GM18505 (cell line): ENCODE measurements around the gene TBXAS1.
A peak's percentile ranks its signal among the peaks of the same experiment; 100 is the strongest.

Experiments used
- ATAC-seq: cut with Tn5 transposase; IDR thresholded peaks from one replicate; pipeline ENCODE4 v1.9.1; 2021; ENCODE audit not compliant: unreplicated experiment
- POLR2A ChIP-seq: IDR thresholded peaks from 4 replicates; pipeline ENCODE4 v1.6.1; 2011; ENCODE audit warnings: borderline replicate concordance; ENCODE audit not compliant: insufficient read depth, insufficient read length; ENCODE audit errors: extremely low read depth

TBXAS1 gene

GRCh38 chr7:139854803-139855497, 25.9 kb downstream of the TBXAS1 start:
- TF ChIP-seq POLR2A, result no peak
- ATAC-seq, result peak; percentile 4

GRCh38 chr7:139855498-139856270, 26.6 kb downstream of the TBXAS1 start:
- ATAC-seq, result peak; percentile 79
- TF ChIP-seq POLR2A, result peak; percentile 49

- TF ChIP-seq POLR2A, result no peak
- no peak for ATAC-seq
These were observed 28.7 kb downstream of the TBXAS1 start for GRCh38 chr7:139857791-139858190.

- TF ChIP-seq POLR2A, result no peak
- ATAC-seq, result no peak
These were observed 31.2 kb downstream of the TBXAS1 start for GRCh38 chr7:139860090-139860775.

DNA sequence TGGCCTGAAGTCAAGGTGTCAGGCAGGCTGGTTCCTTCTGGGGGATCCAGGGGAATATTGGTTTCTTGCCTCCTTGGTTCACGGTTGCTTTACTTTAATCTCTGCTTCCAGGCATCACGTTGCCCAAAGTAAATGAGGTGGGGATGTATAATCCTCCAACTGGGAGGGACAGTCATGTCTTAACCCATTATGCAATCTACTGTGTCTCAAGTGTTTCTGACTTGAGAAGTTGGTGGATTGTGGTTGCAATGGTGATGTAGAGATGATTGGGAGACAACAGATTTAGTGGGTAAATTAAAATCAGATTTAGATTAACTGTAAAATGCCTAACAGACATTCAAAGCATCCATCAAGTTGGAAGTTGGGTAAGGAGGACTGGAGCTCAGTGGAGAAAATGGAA, 32.7 kb downstream of the TBXAS1 start:
- no peak for TF ChIP-seq POLR2A
- ATAC-seq, result no peak

GRCh38 chr7:139866047-139866837, 37.2 kb downstream of the TBXAS1 start:
- TF ChIP-seq POLR2A, result no peak
- no peak for ATAC-seq

GRCh38 chr7:139867847-139868246, 38.8 kb downstream of the TBXAS1 start:
- ATAC-seq, result no peak

DNA sequence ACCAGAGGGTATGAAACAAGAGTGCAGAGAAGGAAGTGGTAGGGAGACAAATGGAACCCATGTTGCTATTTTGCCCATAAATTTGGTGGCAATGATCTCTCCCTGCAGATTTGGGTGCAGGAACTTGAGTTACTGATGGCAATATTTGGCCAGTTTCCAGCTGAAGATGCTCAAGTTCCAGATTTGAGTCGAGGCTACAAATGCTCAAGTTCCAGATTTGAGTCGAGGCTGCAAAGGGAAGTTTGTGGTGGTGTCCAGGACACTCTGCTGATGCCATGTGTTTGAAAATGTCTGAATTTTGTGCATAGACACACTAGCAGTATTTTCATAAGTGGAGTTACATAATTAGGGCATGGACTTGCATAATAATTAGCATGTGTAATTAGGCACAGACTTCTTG, 40.8 kb downstream of the TBXAS1 start:
- TF ChIP-seq POLR2A, result no peak
- ATAC-seq, result no peak

More at GRCh38 chr7:139867847-139868246, 38.8 kb downstream of the TBXAS1 start:
- no peak for TF ChIP-seq POLR2A

DNA sequence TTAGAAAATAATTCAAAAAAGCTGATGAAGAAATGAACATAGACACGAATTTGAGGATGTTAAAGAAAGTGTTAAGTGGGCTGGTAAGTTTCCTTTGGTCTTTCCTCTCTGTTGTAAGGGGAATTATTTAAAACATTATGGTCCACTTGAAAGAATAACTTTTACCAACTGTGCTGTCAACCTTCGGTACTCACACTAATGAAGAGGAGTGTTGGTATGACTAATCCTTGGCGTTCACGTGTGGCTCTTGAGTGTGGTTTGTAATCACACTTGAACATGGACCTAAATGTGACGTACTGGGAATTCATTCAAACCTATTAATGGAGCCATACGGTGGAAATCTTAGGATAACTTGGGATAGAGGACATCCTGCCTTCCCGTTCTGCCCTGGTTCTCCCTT, 41.3 kb downstream of the TBXAS1 start:
- TF ChIP-seq POLR2A, result no peak
- no peak for ATAC-seq

DNA sequence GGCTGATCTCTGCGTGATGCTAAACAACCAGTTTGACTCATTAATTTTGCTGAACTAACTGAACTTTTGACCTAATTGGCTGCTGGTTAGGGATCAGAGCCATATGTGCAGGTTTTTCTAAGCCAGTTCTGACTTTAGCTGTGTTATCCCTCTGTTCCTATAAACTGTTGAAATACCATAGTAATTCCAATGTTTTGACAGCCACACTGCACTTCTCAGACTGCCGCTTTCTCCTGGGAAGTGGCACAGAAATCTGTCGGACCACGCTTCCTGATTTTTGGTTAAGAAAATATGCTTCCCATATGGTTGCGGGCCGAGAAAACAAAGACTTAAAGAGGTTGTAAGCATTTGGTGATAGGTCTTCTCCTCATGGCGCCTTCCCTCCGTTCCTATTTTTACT, 42.3 kb downstream of the TBXAS1 start:
- ATAC-seq, result no peak
- TF ChIP-seq POLR2A, result no peak

GRCh38 chr7:139871820-139872219, 42.8 kb downstream of the TBXAS1 start:
- ATAC-seq, result no peak
- TF ChIP-seq POLR2A, result no peak

- no peak for ATAC-seq
- no peak for TF ChIP-seq POLR2A
These were observed 44.7 kb downstream of the TBXAS1 start for GRCh38 chr7:139873593-139874301.

DNA sequence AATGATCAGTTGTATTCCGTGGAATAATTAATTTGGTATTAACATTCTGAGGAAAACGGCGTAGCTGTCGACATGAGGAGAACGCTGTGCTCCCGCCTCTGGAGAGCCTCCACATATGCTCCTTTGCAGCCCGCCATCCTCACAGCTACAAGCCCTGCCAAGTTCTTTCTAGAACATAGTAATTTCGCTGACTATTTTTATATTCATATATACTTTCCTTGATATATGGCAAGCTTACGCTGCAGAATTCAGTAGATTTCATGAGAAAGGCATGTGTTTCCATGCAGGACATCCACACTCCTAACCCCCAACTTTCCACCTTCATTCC, 45.2 kb downstream of the TBXAS1 start:
- no peak for TF ChIP-seq POLR2A
- ATAC-seq, result no peak

DNA sequence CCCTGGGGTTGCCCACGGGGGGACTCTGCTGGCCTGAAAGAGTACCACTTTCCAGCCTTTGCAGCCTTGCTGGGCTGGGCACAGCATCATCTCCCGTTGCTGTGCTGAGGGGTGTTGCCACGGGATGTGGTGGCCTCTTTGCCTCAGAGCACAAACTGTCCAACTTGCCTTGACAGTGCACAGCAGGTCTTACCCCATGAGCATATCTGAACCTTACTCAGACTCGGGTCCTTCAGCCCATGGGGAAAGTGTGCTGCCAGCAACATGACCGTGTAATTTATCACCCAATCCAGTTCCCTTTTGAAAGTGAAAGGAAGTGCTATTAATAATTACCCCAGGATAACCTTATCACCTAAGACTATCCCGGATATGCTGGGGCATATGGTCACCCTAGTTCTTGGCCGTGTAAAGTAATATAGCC, 46.8 kb downstream of the TBXAS1 start:
- no peak for ATAC-seq

More for the DNA sequence above, 46.8 kb downstream of the TBXAS1 start:
- no peak for TF ChIP-seq POLR2A
